ENCODE measurements around the gene MPP2.

The MPP2 gene

DNA sequence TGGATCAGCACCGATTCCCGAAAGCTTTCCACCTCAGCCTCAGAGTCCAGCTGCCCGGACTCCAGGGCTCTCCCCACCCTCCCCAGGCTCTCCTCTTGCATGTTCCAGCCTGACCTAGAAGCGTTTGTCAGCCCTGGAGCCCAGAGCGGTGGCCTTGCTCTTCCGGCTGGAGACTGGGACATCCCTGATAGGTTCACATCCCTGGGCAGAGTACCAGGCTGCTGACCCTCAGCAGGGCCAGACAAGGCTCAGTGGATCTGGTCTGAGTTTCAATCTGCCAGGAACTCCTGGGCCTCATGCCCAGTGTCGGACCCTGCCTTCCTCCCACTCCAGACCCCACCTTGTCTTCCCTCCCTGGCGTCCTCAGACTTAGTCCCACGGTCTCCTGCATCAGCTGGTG is 45.4 kb downstream of the MPP2 start:
- peaks cover 16% of the 10 kb centered on the region for H3K27me3 Mint-ChIP-seq (ENCODE audit: low read depth)
- TF ChIP-seq, protein P1, sequence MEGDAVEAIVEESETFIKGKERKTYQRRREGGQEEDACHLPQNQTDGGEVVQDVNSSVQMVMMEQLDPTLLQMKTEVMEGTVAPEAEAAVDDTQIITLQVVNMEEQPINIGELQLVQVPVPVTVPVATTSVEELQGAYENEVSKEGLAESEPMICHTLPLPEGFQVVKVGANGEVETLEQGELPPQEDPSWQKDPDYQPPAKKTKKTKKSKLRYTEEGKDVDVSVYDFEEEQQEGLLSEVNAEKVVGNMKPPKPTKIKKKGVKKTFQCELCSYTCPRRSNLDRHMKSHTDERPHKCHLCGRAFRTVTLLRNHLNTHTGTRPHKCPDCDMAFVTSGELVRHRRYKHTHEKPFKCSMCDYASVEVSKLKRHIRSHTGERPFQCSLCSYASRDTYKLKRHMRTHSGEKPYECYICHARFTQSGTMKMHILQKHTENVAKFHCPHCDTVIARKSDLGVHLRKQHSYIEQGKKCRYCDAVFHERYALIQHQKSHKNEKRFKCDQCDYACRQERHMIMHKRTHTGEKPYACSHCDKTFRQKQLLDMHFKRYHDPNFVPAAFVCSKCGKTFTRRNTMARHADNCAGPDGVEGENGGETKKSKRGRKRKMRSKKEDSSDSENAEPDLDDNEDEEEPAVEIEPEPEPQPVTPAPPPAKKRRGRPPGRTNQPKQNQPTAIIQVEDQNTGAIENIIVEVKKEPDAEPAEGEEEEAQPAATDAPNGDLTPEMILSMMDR (IDR thresholded peaks at IDR 0.05; ENCODE audit: unreplicated experiment in 3 of 3), result no peak
- no peaks in the 10 kb centered on the region for H3K36me3 Mint-ChIP-seq (ENCODE audit: low read depth)
- H3K4me3 Mint-ChIP-seq, result no peak overlapping the region
- peaks cover 5% of the 10 kb centered on the region for H3K4me1 Mint-ChIP-seq
- no peaks in the 10 kb centered on the region for H3K9me3 Mint-ChIP-seq
- H3K27ac Mint-ChIP-seq, result no peak overlapping the region

DNA sequence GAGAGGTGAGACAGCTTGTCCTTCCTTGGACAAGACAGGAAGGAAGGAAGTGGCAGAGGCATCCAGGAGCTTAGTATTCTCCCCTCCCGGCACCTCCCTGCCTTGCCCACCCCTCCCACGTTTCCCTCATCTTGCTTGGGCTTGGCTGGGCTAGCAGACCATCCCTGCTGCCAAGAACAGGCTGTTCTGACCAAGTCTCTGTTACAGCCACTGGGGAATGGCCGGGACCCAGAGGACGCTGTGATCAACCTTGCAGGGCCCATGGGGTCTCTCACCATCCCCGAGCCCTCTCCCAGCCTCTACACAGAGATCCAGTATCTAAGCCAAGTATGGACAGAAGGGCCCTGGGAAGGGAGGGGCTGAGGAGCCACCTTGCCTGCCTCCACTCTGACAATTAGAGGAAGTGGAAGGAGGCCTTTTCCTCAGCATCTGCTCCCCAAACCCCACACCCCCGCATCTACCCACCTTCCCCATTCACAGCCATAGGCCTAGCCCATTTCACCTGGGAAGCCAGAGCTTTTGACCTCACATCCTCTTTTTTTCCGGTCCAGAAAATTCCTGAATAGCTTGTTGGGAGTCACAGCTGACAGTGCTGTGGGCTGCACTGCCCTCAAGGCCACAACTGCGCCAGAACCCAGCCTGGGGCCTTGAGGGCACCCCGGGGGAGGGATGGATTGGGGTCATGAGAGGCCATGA is 46.3 kb downstream of the MPP2 start:
- no peaks in the 10 kb centered on the region for H3K9me3 Mint-ChIP-seq
- no peaks in the 10 kb centered on the region for H3K36me3 Mint-ChIP-seq (ENCODE audit: low read depth)
- H3K4me1 Mint-ChIP-seq, result peaks cover 5% of the 10 kb centered on the region
- H3K27ac Mint-ChIP-seq, result no peak overlapping the region
- H3K4me3 Mint-ChIP-seq, result no peak overlapping the region
- peaks cover 16% of the 10 kb centered on the region for H3K27me3 Mint-ChIP-seq (ENCODE audit: low read depth)
- TF ChIP-seq, protein P1 (IDR thresholded peaks at IDR 0.05; ENCODE audit: unreplicated experiment in 3 of 3), result no peak

DNA sequence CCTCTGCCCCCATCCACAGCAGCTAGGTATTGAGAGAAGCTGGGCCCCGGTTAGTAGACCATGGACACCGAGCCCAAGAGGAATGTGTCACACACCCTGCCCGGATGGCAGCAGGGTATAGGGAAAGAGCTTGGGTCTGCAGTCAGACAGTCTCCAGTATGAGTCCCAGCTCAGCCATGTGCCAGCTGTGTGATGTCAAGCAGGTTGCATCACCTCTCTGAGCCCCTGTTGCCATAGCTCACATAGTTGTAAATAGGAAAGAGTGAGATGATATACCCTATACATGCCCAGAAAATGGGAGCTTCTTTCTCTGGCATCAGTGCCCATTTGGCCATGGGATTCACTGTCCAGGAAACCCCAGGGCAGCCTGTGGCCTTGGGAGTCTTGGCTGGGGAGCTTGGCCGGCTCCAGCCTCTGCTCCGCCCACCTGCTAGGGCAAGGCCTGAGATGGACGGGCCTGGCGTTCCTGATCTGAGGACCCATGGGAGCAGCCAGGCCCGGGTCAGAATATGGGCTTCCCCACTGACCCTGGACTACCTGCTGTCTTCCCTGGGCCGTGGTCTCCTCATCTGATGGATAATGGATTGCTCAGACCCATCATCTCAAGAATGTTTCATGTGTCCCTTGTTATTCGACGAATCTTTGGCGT is 47.1 kb downstream of the MPP2 start:
- peaks cover 5% of the 10 kb centered on the region for H3K4me1 Mint-ChIP-seq
- peaks cover 16% of the 10 kb centered on the region for H3K27me3 Mint-ChIP-seq (ENCODE audit: low read depth)
- no peak overlapping the region for H3K4me3 Mint-ChIP-seq
- no peaks in the 10 kb centered on the region for H3K36me3 Mint-ChIP-seq (ENCODE audit: low read depth)
- no peak overlapping the region for H3K27ac Mint-ChIP-seq
- no peaks in the 10 kb centered on the region for H3K9me3 Mint-ChIP-seq
- TF ChIP-seq, protein P1 (IDR thresholded peaks at IDR 0.05; ENCODE audit: unreplicated experiment in 3 of 3), result no peak

DNA sequence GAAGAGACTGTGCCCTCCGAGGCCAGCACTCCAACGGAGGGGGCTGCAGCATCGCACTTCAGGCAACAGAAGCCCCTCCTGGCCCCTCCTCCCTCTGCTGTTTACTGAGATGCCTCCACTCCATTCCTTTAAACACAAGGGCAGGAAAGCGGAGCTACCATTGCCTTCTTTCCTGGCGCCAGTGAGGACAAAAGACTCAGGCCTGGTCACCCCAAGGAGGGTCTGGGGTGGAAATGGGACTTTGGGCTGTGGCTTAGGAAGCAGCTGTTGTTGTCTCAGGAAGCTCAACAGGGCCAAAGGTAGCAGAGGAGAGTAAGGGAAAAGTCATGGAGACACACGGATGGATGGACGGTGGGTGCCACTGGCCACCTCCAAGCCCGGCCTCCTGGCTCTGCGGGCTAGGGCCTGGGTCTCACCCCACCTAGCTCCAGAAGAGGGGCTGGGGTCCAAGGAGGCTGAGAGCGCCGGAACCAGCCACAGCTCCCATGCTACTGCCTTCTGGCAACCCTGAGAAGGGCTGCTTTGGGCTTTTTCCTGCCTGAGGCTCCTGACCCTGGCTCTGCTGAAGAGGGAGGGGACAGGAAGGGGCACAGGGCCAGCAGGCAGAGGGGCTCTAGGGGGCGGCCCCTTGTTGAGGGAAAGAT is 49.3 kb downstream of the MPP2 start:
- H3K9me3 Mint-ChIP-seq, result no peaks in the 10 kb centered on the region

DNA sequence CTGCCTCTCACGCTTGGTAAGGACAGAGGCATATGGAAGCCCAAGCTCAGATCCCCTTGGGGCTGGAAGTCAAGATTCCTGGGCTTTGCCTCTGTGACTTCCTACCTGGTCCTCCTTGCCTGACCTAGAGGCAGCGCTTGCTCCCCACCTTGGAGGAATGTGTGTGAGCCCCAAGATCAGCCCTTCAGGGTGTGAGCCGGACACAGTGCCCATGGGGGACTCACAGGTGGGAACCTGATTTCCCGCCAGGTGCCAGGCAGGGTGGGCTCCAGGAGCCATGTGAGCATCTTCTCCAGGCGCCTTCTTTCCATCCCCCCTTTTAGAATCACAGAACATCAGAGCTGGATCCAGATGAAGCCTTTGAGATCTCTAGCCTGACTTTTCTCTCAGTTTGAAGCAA is 50.2 kb downstream of the MPP2 start:
- peaks cover 23% of the 10 kb centered on the region for H3K27me3 Mint-ChIP-seq (ENCODE audit: low read depth)
- H3K4me3 Mint-ChIP-seq, result no peak overlapping the region
- H3K9me3 Mint-ChIP-seq, result no peaks in the 10 kb centered on the region
- TF ChIP-seq, protein P1 (IDR thresholded peaks at IDR 0.05; ENCODE audit: unreplicated experiment in 3 of 3), result no peak
- H3K36me3 Mint-ChIP-seq (ENCODE audit: low read depth), result no peaks in the 10 kb centered on the region
- H3K4me1 Mint-ChIP-seq, result peaks cover 5% of the 10 kb centered on the region
- H3K27ac Mint-ChIP-seq, result no peak overlapping the region

More for the DNA sequence above, 49.3 kb downstream of the MPP2 start:
- peaks cover 5% of the 10 kb centered on the region for H3K4me1 Mint-ChIP-seq
- TF ChIP-seq, protein P1 (IDR thresholded peaks at IDR 0.05; ENCODE audit: unreplicated experiment in 3 of 3), result no peak
- no peaks in the 10 kb centered on the region for H3K36me3 Mint-ChIP-seq (ENCODE audit: low read depth)
- H3K4me3 Mint-ChIP-seq, result no peak overlapping the region
- peaks cover 23% of the 10 kb centered on the region for H3K27me3 Mint-ChIP-seq (ENCODE audit: low read depth)
- H3K27ac Mint-ChIP-seq, result no peak overlapping the region
